Right lobe of liver (tissue), 4 donors: Measurements from ENCODE around the gene CDKAL1.

Experiments
- CTCF ChIP-seq, 4 donors: fragments of 200-600 bp in 3 of 4; fragments of 450-650 bp in 1 of 4; IDR thresholded peaks; one replicate each; pipeline versions ENCODE4 v1.5.1 to v1.8.0; 2016 to 2022; ENCODE audit warnings: antibody characterized with exemption in 4 of 4, mild to moderate bottlenecking in 2 of 4
- POLR2A ChIP-seq: fragments of 450-650 bp; IDR thresholded peaks from one replicate; pipeline ENCODE4 v1.6.1; 2017; ENCODE audit warnings: antibody characterized with exemption, mild to moderate bottlenecking
- donor health status: DM: no; HTN: no; CAD: no.
- donor health status: DM: no; HTN: no; CAD: no.
- donor health status: DM: no; HTN: yes; CAD: no.

GRCh38 chr6:21116736-21117135 is 582.5 kb downstream of the CDKAL1 start:
- TF ChIP-seq CTCF (IDR thresholded peaks at IDR 0.05) (no peak), POLR2A (no peak)
